ENCODE results near the gene NAT8L. TPM values are rescaled to one million over a fixed set of nuclear protein-coding genes. Genes with fewer than 3 reads are reported as not detected.

NAT8L gene
- total and polyA plus RNA-seq, 4 experiments from 2014 or later, result not detected

GRCh38 chr4:2075987-2076907, 17.1 kb downstream of the NAT8L start:
- no peaks in the 10 kb centered on the region for H3K4me1 Mint-ChIP-seq
- peak in 1 of 5 donors; percentile 27 for DNase-seq
- ChIA-PET CTCF (ENCODE audit: partially characterized antibody) (no interaction called here), POLR2A (ENCODE audit: partially characterized antibody) (no interaction called here)
- H3K27ac Mint-ChIP-seq, result no peak overlapping the region
- H3K9me3 Mint-ChIP-seq, result no peaks in the 10 kb centered on the region
- no peaks in the 10 kb centered on the region for H3K27me3 ChIP-seq (ENCODE audit: insufficient read depth, low read length)
- no peak overlapping the region for H3K4me3 ChIP-seq (ENCODE audit: low read length in 2 of 2)
- no peaks in the 10 kb centered on the region for H3K36me3 ChIP-seq (ENCODE audit: insufficient read depth, low read length)
- no peaks in the 10 kb centered on the region for H3K27me3 Mint-ChIP-seq
- H3K4me1 ChIP-seq (ENCODE audit: insufficient read depth, low read length), result no peaks in the 10 kb centered on the region
- intact Hi-C loops (cut with micrococcal nuclease), result no loop called here
- no peak overlapping the region for H3K4me3 Mint-ChIP-seq
- H3K9me3 ChIP-seq (ENCODE audit: control insufficient read depth in 1 of 2, low read length in 2 of 2), result no peaks in the 10 kb centered on the region
- no peak overlapping the region for H3K27ac ChIP-seq (ENCODE audit: low read depth, low read length)
- H3K36me3 Mint-ChIP-seq, result no peaks in the 10 kb centered on the region

- Histone ChIP-seq H3K27me3 (ENCODE audit: insufficient read depth, low read length) (no peaks in the 10 kb centered on the region), H3K4me3 (ENCODE audit: low read length in 2 of 2) (no peak overlapping the region), H3K27ac (ENCODE audit: low read depth, low read length) (no peak overlapping the region), H3K4me1 (ENCODE audit: insufficient read depth, low read length) (no peaks in the 10 kb centered on the region), H3K9me3 (ENCODE audit: control insufficient read depth in 1 of 2, low read length in 2 of 2) (no peaks in the 10 kb centered on the region), H3K36me3 (ENCODE audit: insufficient read depth, low read length) (no peaks in the 10 kb centered on the region)
- Mint-ChIP-seq H3K4me3 (no peak overlapping the region), H3K27me3 (no peaks in the 10 kb centered on the region), H3K36me3 (no peaks in the 10 kb centered on the region), H3K4me1 (no peaks in the 10 kb centered on the region), H3K9me3 (no peaks in the 10 kb centered on the region), H3K27ac (no peak overlapping the region)
- intact Hi-C loops (cut with micrococcal nuclease), result no loop called here
- POLR2A ChIA-PET (ENCODE audit: partially characterized antibody), result no interaction called here
- CTCF ChIA-PET (ENCODE audit: partially characterized antibody), result no interaction called here
- peak in 1 of 5 donors; percentile 6 for DNase-seq
Measured at GRCh38 chr4:2076908-2077536, 17.9 kb downstream of the NAT8L start.

GRCh38 chr4:2077537-2078460, 18.7 kb downstream of the NAT8L start:
- no peak overlapping the region for H3K4me3 Mint-ChIP-seq
- peak in 1 of 5 donors; percentile 17 for DNase-seq
- ChIA-PET POLR2A (ENCODE audit: partially characterized antibody) (no interaction called here), CTCF (ENCODE audit: partially characterized antibody) (no interaction called here)
- Histone ChIP-seq H3K27me3 (ENCODE audit: insufficient read depth, low read length) (no peaks in the 10 kb centered on the region), H3K9me3 (ENCODE audit: control insufficient read depth in 1 of 2, low read length in 2 of 2) (no peaks in the 10 kb centered on the region), H3K36me3 (ENCODE audit: insufficient read depth, low read length) (no peaks in the 10 kb centered on the region), H3K4me1 (ENCODE audit: insufficient read depth, low read length) (no peaks in the 10 kb centered on the region), H3K4me3 (ENCODE audit: low read length in 2 of 2) (no peak overlapping the region), H3K27ac (ENCODE audit: low read depth, low read length) (no peak overlapping the region)
- no peaks in the 10 kb centered on the region for H3K36me3 Mint-ChIP-seq
- no peaks in the 10 kb centered on the region for H3K27me3 Mint-ChIP-seq
- intact Hi-C loops (cut with micrococcal nuclease), result no loop called here
- no peaks in the 10 kb centered on the region for H3K9me3 Mint-ChIP-seq
- H3K4me1 Mint-ChIP-seq, result no peaks in the 10 kb centered on the region
- H3K27ac Mint-ChIP-seq, result peak overlapping the region in 1 of 7 donors; percentile 43

GRCh38 chr4:2078584-2078983, 19.5 kb downstream of the NAT8L start:
- Histone ChIP-seq H3K4me3 (ENCODE audit: low read length in 2 of 2) (no peak overlapping the region), H3K4me1 (ENCODE audit: insufficient read depth, low read length) (no peaks in the 10 kb centered on the region), H3K36me3 (ENCODE audit: insufficient read depth, low read length) (no peaks in the 10 kb centered on the region), H3K9me3 (ENCODE audit: control insufficient read depth in 1 of 2, low read length in 2 of 2) (no peaks in the 10 kb centered on the region), H3K27ac (ENCODE audit: low read depth, low read length) (no peak overlapping the region), H3K27me3 (ENCODE audit: insufficient read depth, low read length) (no peaks in the 10 kb centered on the region)
- H3K9me3 Mint-ChIP-seq, result no peaks in the 10 kb centered on the region
- H3K36me3 Mint-ChIP-seq, result no peaks in the 10 kb centered on the region
- no peak overlapping the region for H3K27ac Mint-ChIP-seq
- H3K4me1 Mint-ChIP-seq, result no peaks in the 10 kb centered on the region
- no peaks in the 10 kb centered on the region for H3K27me3 Mint-ChIP-seq
- POLR2A ChIA-PET (ENCODE audit: partially characterized antibody), result no interaction called here
- peak in 1 of 5 donors; percentile 12 for DNase-seq
- intact Hi-C loops (cut with micrococcal nuclease), result no loop called here
- no peak overlapping the region for H3K4me3 Mint-ChIP-seq
- CTCF ChIA-PET (ENCODE audit: partially characterized antibody), result no interaction called here

GRCh38 chr4:2079006-2079405, 19.9 kb downstream of the NAT8L start:
- H3K27me3 ChIP-seq (ENCODE audit: insufficient read depth, low read length), result no peaks in the 10 kb centered on the region
- POLR2A ChIA-PET (ENCODE audit: partially characterized antibody), result no interaction called here
- no peaks in the 10 kb centered on the region for H3K27me3 Mint-ChIP-seq
- intact Hi-C loops (cut with micrococcal nuclease), result no loop called here
- CTCF ChIA-PET (ENCODE audit: partially characterized antibody), result no interaction called here
- no peak overlapping the region for H3K27ac Mint-ChIP-seq
- no peaks in the 10 kb centered on the region for H3K9me3 ChIP-seq (ENCODE audit: control insufficient read depth in 1 of 2, low read length in 2 of 2)
- no peaks in the 10 kb centered on the region for H3K4me1 Mint-ChIP-seq
- H3K4me1 ChIP-seq (ENCODE audit: insufficient read depth, low read length), result no peaks in the 10 kb centered on the region
- no peak overlapping the region for H3K4me3 Mint-ChIP-seq
- peak in 1 of 5 donors; percentile 9 for DNase-seq
- H3K36me3 ChIP-seq (ENCODE audit: insufficient read depth, low read length), result no peaks in the 10 kb centered on the region
- H3K4me3 ChIP-seq (ENCODE audit: low read length in 2 of 2), result no peak overlapping the region
- H3K36me3 Mint-ChIP-seq, result no peaks in the 10 kb centered on the region
- no peaks in the 10 kb centered on the region for H3K9me3 Mint-ChIP-seq
- no peak overlapping the region for H3K27ac ChIP-seq (ENCODE audit: low read depth, low read length)

- peak in 1 of 5 donors; percentile 4 for DNase-seq
- H3K9me3 Mint-ChIP-seq, result no peaks in the 10 kb centered on the region
- H3K36me3 ChIP-seq (ENCODE audit: insufficient read depth, low read length), result no peaks in the 10 kb centered on the region
- H3K4me1 ChIP-seq (ENCODE audit: insufficient read depth, low read length), result no peaks in the 10 kb centered on the region
- no peaks in the 10 kb centered on the region for H3K27me3 ChIP-seq (ENCODE audit: insufficient read depth, low read length)
- intact Hi-C loops (cut with micrococcal nuclease), result no loop called here
- no peak overlapping the region for H3K4me3 Mint-ChIP-seq
- H3K9me3 ChIP-seq (ENCODE audit: control insufficient read depth in 1 of 2, low read length in 2 of 2), result no peaks in the 10 kb centered on the region
- H3K27ac ChIP-seq (ENCODE audit: low read depth, low read length), result no peak overlapping the region
- H3K36me3 Mint-ChIP-seq, result no peaks in the 10 kb centered on the region
- H3K4me1 Mint-ChIP-seq, result no peaks in the 10 kb centered on the region
- no peak overlapping the region for H3K4me3 ChIP-seq (ENCODE audit: low read length in 2 of 2)
- ChIA-PET CTCF (ENCODE audit: partially characterized antibody) (no interaction called here), POLR2A (ENCODE audit: partially characterized antibody) (no interaction called here)
- no peak overlapping the region for H3K27ac Mint-ChIP-seq
- H3K27me3 Mint-ChIP-seq, result no peaks in the 10 kb centered on the region
Measured at GRCh38 chr4:2079926-2080325, 20.8 kb downstream of the NAT8L start.
